IPS-18c (cell line): ENCODE data around the gene PGF.
"Not testable (repeated sequence)": the region's sequence is repeated elsewhere in the genome, so short reads cannot be mapped to it uniquely, and the experiment has no call there.

ENCODE experiments used
- H3K4me3 ChIP-seq: 2 replicates; pipeline ENCODE4 v1.7.0; 2013; ENCODE audit warnings: low read depth, mild to moderate bottlenecking, low read length, moderate library complexity; ENCODE audit not compliant: insufficient read depth
- H3K9me3 ChIP-seq: one replicate; pipeline ENCODE4 v1.6.1; 2013; ENCODE audit warnings: mild to moderate bottlenecking, low read length, moderate library complexity; ENCODE audit not compliant: control insufficient read depth, insufficient read depth

PGF gene

DNA sequence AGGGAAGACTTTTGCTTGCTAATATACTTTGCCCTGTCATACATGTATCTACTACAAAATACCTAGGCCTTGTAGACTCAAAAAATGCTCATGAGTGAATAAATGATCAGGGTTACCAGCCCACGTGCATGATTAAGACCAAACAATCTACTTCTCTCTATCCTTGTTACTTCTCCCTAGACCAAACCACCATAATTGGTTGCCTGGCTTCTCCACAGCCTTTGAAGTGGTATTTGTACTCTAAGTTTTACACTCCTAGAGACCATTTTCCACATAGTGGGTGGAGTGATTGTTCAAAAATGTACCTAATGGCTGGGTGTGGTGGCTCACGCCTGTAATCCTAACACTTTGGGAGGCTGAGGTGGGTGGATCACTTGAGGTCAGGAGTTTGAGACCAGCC is 18.2 kb downstream of the PGF start:
- H3K9me3 ChIP-seq, result peaks cover 2% of the 10 kb centered on the region
- H3K4me3 ChIP-seq, result no peak overlapping the region

GRCh38 chr14:74936731-74937130 is 18.7 kb downstream of the PGF start:
- Histone ChIP-seq H3K9me3 (peaks cover 2% of the 10 kb centered on the region), H3K4me3 (no peak overlapping the region)

- Histone ChIP-seq H3K4me3 (no peak overlapping the region), H3K9me3 (peaks cover 2% of the 10 kb centered on the region)
Measured at GRCh38 chr14:74936151-74936550, 19.2 kb downstream of the PGF start.

GRCh38 chr14:74935360-74935680 is 20.1 kb downstream of the PGF start:
- H3K9me3 ChIP-seq, result peaks cover 2% of the 10 kb centered on the region
- H3K4me3 ChIP-seq, result no peak overlapping the region

DNA sequence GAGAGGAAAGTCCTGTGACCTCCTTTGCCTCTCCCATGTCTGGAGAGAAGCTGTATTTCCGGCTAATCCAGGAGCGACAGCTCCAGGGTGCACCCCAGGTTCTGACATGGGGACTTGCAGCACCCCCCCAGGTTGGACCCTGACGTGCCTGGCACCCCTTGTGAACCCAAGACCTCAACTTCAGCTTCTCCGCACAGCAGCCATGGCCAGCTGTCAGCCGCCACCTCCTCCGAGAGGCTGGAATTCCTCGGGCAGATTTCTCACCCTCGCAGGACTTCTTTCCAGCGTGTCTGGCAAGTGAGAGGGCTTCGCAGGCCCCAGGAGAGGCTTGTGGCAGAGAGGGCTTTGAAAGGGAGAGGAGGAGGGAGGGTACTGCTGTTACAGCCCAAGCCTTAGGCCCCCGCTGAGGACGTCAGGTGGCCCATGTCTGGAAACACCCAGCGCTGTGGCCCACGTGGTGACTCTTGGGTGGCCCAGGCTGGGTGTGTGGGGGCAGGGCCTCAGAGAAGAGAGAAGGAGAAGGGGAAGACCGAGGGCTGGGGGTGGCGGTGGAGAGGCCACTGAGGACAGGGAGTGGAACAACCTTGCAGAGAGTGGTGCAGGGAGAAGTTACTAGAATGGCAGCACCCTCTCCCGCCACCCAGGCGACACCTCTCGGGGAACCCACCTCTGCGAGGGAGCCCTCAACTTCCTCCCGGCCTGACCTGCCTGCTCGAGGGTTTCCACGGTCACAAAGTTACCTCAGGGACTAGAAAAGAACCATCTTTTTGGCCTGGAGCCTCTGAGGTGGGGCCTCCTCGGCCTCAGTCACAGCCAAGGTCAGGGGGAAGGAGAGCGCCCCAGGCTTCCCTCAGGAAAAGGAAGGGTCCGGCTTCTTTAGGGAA is 20.7 kb downstream of the PGF start:
- H3K4me3 ChIP-seq, result no peak overlapping the region
- peaks cover 2% of the 10 kb centered on the region for H3K9me3 ChIP-seq

DNA sequence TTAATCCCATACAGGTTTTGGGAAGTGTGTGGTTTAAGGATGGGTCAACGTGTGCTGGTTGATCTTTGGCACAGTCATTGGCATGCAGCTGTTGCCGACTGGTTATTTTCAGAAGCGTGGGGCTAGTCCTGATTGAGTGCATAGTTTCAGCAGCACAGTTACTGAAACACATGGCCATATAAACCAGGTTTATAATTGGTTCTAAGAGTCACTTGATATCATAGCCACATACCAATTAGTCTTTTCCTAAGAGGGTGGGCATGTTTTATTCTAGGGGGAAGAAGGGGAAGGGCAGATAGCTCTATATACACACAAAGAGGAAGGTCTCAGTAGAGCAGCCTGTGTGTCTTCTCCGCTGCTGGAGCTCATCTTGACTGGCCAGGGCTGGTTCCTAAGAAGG is 21.4 kb downstream of the PGF start:
- no peak overlapping the region for H3K4me3 ChIP-seq

DNA sequence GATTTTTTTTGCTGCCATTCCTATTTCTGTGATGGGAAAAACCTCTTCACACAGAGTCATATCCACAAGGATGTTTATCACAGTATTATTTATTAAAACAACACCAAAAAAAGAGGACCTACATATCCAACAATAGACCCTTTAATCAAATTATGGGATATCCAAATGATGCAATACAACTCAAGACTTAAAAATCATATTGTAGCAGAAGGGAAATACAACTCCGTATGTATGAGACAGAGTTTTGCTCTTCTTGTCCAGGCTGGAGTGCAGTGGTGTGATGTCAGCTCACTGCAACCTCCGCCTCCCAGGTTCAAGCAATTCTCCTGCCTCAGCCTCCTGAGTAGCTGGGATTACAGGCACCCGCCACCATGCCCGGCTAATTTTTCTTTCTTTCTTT is 22.5 kb downstream of the PGF start:
- not testable (repeated sequence) for H3K4me3 ChIP-seq, H3K9me3 ChIP-seq

More for the DNA sequence above, 21.4 kb downstream of the PGF start:
- peaks cover 2% of the 10 kb centered on the region for H3K9me3 ChIP-seq

DNA sequence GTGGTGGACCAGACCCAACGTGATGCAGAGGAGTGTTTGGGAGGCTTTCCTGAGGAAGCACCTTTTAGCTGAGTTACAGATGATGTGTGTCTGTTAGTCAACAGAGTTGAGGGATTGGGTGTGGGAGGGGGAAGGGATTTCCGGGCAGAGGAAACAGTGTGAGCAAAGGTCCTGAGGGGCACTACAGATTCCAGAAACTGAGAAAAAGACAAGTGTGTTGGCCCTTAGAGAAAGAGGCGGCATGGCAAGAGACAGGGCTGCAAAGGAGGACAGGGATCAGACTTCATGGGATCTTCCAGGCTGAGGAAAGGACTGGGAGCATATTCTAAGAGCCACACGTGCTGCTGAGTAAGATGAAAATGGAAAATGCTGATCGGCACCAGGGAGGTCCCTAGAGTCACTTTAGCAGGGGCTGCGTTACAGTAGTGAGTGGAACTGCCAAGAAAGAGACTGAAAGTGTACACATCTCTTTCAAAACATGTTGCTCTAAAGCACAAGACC is 22.9 kb downstream of the PGF start:
- Histone ChIP-seq H3K4me3 (no peak overlapping the region), H3K9me3 (no peaks in the 10 kb centered on the region)

DNA sequence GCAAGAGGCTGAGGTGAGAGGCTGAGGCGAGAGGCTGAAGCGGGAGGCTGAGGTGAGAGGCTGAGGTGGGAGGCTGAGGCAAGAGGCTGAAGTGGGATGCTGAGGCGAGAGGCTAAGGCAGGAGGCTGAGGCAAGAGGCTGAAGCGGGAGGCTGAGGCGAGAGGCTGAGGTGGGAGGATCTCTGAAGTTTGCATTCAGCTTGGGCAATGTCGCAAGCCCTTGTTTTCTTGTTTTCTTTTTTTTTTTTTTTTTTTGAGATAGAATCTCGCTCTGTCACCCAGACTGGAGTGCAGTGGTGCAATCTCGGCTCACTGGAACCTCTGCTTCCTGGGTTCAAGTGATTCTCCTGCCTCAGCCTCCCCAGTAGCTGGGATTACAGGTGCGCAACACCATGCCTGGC is 23.7 kb downstream of the PGF start:
- H3K9me3 ChIP-seq, result not testable (repeated sequence)

DNA sequence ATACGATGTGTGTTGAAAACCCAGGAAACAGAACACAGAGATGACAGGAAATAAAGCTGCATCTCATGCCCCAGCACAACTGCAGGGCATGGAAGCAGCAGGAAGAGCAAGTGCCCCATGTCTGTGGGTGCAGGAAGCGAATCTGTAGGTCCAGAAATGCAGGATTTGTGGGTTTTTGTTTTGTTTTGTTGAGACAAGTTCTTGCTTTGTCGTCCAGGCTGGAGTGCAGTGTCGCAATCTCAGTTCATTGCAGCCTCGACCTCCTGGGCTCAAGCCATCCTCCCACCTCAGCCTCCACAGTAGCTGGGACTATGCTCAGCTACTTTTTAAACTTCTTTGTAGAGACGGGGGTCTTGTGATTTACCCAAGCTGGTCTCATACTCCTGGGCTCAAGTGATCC is 26.2 kb downstream of the PGF start:
- no peak overlapping the region for H3K4me3 ChIP-seq
- H3K9me3 ChIP-seq, result no peaks in the 10 kb centered on the region

More for the DNA sequence above, 23.7 kb downstream of the PGF start:
- H3K4me3 ChIP-seq, result not testable (repeated sequence)

DNA sequence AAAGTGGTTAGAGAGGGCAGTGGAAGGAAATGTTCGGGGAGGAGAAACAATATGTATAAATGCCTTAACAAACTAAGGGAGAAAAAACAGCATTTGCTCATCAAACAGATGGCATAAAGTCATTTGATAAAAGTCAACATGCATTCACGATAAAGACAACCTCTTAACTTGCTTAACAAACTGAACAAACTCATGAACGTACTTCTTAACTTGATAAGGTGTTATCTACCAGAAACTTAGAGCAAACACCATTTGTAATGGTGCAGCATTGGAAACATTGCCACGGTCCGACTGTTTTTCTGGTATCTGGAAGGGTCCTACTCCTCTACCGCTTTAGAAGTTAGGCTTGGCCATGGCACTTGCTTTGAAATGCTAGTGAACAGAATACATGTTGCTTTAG is 28.2 kb downstream of the PGF start:
- H3K9me3 ChIP-seq, result no peaks in the 10 kb centered on the region

DNA sequence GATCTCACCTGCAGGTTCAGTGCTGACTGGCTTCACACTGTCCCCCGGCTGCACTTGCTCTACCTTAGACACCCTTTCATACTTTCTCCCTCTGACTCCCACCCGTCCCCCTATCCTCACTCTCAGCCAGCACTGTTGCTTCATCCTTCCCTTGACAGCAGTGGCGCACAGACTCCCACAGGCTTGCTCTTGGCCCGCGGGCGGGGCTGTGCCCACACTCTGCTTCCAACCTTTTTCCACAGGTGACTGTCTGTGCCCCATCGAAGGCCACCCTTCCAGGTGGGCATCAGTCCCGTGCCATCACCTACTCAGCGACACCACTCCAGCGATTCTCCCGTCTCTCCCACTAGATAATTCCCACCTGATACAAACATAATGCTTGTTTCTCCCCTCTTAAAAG is 31.3 kb downstream of the PGF start:
- Histone ChIP-seq H3K4me3 (no peak overlapping the region), H3K9me3 (no peaks in the 10 kb centered on the region)

More for the DNA sequence above, 28.2 kb downstream of the PGF start:
- H3K4me3 ChIP-seq, result no peak overlapping the region

- H3K4me3 ChIP-seq, result peak within 1 kb of the TSS; percentile 91
- H3K9me3 ChIP-seq, result no peaks in the 10 kb centered on the region
Measured at GRCh38 chr14:74922752-74923401, 32.5 kb downstream of the PGF start, which contains the start of gene RPS6KL1. TSS of gene RPS6KL1 (minus strand) at chr14:74923260. CDS start at chr14:74921541, 1,719 bp downstream.

- Histone ChIP-seq H3K4me3 (peak overlapping the region; percentile 91), H3K9me3 (no peaks in the 10 kb centered on the region)
Measured at GRCh38 chr14:74921987-74922751, 33.2 kb downstream of the PGF start.

DNA sequence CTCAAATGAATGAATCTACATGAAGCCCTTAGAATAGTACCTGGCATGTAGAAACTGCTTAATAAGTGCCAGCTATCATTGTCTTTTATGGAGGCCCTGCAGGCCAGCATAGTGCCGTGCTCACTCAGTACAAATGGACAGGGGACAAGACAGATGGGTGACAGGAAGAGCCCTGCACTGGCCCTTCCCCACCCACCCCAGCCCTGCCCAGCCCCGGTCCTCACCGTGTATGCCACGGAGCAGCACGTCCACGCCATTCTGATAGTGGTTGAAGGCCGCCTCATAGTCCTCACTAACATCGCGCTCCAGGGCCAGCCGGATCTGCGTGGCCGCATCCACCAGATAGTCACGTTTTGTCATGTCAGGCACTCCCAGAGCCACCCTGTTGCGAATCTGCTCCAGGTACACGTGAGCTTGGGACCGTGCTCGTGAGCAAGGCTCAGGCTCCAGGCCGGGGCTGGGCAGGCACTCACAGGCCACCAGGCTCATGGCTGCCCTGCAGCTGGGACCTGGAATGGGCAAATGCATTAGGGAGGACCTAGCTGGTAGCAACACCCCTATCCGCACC is 34.3 kb downstream of the PGF start:
- Histone ChIP-seq H3K9me3 (no peaks in the 10 kb centered on the region), H3K4me3 (no peak overlapping the region)

- Histone ChIP-seq H3K9me3 (no peaks in the 10 kb centered on the region), H3K4me3 (no peak overlapping the region)
Measured at GRCh38 chr14:74920281-74920680, 35.1 kb downstream of the PGF start.

GRCh38 chr14:74919421-74920165 is 35.8 kb downstream of the PGF start:
- H3K4me3 ChIP-seq, result no peak overlapping the region
- no peaks in the 10 kb centered on the region for H3K9me3 ChIP-seq
